ENCODE results near the gene MRPL49.

MRPL49 gene

GRCh38 chr11:65085446-65085845 lies 36.7 kb upstream of the MRPL49 start:
- TF ChIP-seq PRDM1 (tag by site-specific recombination; IDR thresholded peaks at IDR 0.05) (no peak), ZNF501 (tag by site-specific recombination; IDR thresholded peaks at IDR 0.05) (no peak), ZNF366 (tag by site-specific recombination; conservative IDR thresholded peaks at IDR 0.05) (no peak), ZNF211 (tag by site-specific recombination; IDR thresholded peaks at IDR 0.05; ENCODE audit: low read depth) (no peak), ZNF140 (tag by site-specific recombination; IDR thresholded peaks at IDR 0.05) (no peak), PRDM4 (tag by site-specific recombination; IDR thresholded peaks at IDR 0.05) (no peak), ZSCAN16 (tag by site-specific recombination; IDR thresholded peaks at IDR 0.05) (no peak), ZNF514 (tag by site-specific recombination; IDR thresholded peaks at IDR 0.05) (no peak), ZNF341 (tag by site-specific recombination; IDR thresholded peaks at IDR 0.05; ENCODE audit: low read depth) (no peak)
- TF ChIP-seq, protein P1, sequence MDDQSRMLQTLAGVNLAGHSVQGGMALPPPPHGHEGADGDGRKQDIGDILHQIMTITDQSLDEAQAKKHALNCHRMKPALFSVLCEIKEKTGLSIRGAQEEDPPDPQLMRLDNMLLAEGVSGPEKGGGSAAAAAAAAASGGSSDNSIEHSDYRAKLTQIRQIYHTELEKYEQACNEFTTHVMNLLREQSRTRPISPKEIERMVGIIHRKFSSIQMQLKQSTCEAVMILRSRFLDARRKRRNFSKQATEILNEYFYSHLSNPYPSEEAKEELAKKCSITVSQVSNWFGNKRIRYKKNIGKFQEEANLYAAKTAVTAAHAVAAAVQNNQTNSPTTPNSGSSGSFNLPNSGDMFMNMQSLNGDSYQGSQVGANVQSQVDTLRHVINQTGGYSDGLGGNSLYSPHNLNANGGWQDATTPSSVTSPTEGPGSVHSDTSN (CRISPR knock-in tag; IDR thresholded peaks at IDR 0.05) = no peak
- TF ChIP-seq, protein P2, sequence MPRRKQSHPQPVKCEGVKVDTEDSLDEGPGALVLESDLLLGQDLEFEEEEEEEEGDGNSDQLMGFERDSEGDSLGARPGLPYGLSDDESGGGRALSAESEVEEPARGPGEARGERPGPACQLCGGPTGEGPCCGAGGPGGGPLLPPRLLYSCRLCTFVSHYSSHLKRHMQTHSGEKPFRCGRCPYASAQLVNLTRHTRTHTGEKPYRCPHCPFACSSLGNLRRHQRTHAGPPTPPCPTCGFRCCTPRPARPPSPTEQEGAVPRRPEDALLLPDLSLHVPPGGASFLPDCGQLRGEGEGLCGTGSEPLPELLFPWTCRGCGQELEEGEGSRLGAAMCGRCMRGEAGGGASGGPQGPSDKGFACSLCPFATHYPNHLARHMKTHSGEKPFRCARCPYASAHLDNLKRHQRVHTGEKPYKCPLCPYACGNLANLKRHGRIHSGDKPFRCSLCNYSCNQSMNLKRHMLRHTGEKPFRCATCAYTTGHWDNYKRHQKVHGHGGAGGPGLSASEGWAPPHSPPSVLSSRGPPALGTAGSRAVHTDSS (tag by site-specific recombination; IDR thresholded peaks at IDR 0.05) = no peak
- ChIA-PET POLR2A (interaction anchor here (0.6 to 1.3 kb wide), 5 partner anchors 9 to 235 kb away, joined by 3 to 5 read pairs (median 5); partner anchors contain the start of genes FAU, MRPL49 and VPS51), CTCF (no interaction called here)
- H3K9me3 ChIP-seq (ENCODE audit: control insufficient read depth, insufficient read depth, low read depth, low read length) = no peaks in the 10 kb centered on the region
- H3K4me3 ChIP-seq (ENCODE audit: low read depth, low read length) = no peak overlapping the region
- H3K4me1 ChIP-seq (ENCODE audit: control insufficient read depth, insufficient read depth, low read length) = peaks cover 3% of the 10 kb centered on the region; the same call in 1 of the 2 replicates
- no peak overlapping the region for H3K27ac ChIP-seq (ENCODE audit: extremely low read depth, low read depth, low read length)
- peaks cover 3 to 74% of the 10 kb centered on the region in 2 experiments; a peak in 2 of 3 replicates for H3K36me3 ChIP-seq (ENCODE audit: control insufficient read depth in 2 of 2, insufficient read depth in 1 of 2, low read length in 2 of 2)

DNA sequence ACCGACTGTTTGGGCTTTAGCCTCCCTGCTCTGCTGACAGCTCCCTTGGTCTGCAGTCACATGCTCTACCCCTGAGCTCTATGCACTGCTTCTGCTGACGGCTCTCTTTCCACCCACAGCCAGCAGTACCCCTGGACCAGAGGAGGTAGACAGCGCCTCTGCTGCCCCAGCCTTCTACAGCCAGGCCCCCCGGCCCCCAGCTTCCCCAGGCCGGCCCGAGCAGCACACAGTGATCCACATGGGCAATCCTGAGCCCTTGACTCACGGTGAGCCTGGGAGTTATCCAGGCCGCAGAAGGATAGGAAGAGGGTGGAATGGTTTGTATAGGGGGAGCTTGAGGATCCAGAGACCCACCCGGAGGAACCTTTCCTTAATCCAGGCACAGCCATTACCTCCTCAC lies 35.3 kb upstream of the MRPL49 start:
- Histone ChIP-seq H3K9me3 (ENCODE audit: control insufficient read depth, insufficient read depth, low read depth, low read length) (no peaks in the 10 kb centered on the region), H3K4me1 (ENCODE audit: control insufficient read depth, insufficient read depth, low read length) (peaks cover 3% of the 10 kb centered on the region; the same call in 1 of the 2 replicates), H3K27ac (ENCODE audit: extremely low read depth, low read depth, low read length) (no peak overlapping the region), H3K4me3 (ENCODE audit: low read depth, low read length) (no peak overlapping the region), H3K36me3 (ENCODE audit: control insufficient read depth in 2 of 2, insufficient read depth in 1 of 2, low read length in 2 of 2) (peaks cover 0 to 60% of the 10 kb centered on the region in 2 experiments; a peak in 1 of 3 replicates)
- POLR2A ChIA-PET = interaction anchor here (0.9 kb wide), 1 partner anchor 14 kb away, joined by 4 read pairs; no protein-coding TSS in a partner anchor
- CTCF ChIA-PET = no interaction called here
- TF ChIP-seq ZBTB26 (tag by site-specific recombination; optimal IDR thresholded peaks at IDR 0.05) = no peak
- no peak for TF ChIP-seq ZNF433 (tag by site-specific recombination; IDR thresholded peaks at IDR 0.05; ENCODE audit: low read depth)
- no peak for TF ChIP-seq ZNF645 (tag by site-specific recombination; IDR thresholded peaks at IDR 0.05)
- TF ChIP-seq HOXA7 (CRISPR knock-in tag; IDR thresholded peaks at IDR 0.05; ENCODE audit: borderline replicate concordance) = no peak
- no peak for TF ChIP-seq OVOL3 (tag by site-specific recombination; IDR thresholded peaks at IDR 0.05)
- TF ChIP-seq ZNF585B (tag by site-specific recombination; IDR thresholded peaks at IDR 0.05) = no peak
- no peak for TF ChIP-seq ZFP3 (tag by site-specific recombination; IDR thresholded peaks at IDR 0.05; ENCODE audit: low read depth)
- no peak for TF ChIP-seq ZNF558 (tag by site-specific recombination; IDR thresholded peaks at IDR 0.05)
- no peak for TF ChIP-seq ZFHX2 (tag by site-specific recombination; conservative IDR thresholded peaks at IDR 0.05)
- TF ChIP-seq GFI1B (tag by site-specific recombination; IDR thresholded peaks at IDR 0.05) = no peak
- no peak for TF ChIP-seq ZNF560 (tag by site-specific recombination; IDR thresholded peaks at IDR 0.05; ENCODE audit: borderline replicate concordance)
- no peak for TF ChIP-seq SCRT2 (tag by site-specific recombination; IDR thresholded peaks at IDR 0.05)
- no peak for TF ChIP-seq ZSCAN18 (tag by site-specific recombination; IDR thresholded peaks at IDR 0.05)
- TF ChIP-seq ZNF707 (tag by site-specific recombination; IDR thresholded peaks at IDR 0.05) = no peak
- TF ChIP-seq ZNF548 (tag by site-specific recombination; IDR thresholded peaks at IDR 0.05) = no peak

All from HEK293 (cell line).